HEK293T (cell line): ENCODE data around the gene PFDN1.
A peak's percentile ranks its signal among the peaks of the same experiment; 100 is the strongest.

Experiments
- CTCF ChIA-PET: fragments of 350-600 bp; formaldehyde crosslinking; extraction: SDS; loops from one replicate; lab custom pipeline; 2021; ENCODE audit warnings: antibody characterized with exemption, inconsistent platforms; lab: Yijun Ruan, JAX
- POLR2A ChIA-PET: fragments of 350-600 bp; formaldehyde crosslinking; extraction: SDS; loops from one replicate; lab custom pipeline; 2020; ENCODE audit warnings: antibody characterized with exemption, inconsistent platforms; lab: Yijun Ruan, JAX
- DNase-seq: peaks from one replicate; pipeline ENCODE4 v3.0.0; 2012; ENCODE audit warnings: mixed read lengths; ENCODE audit errors: extremely low spot score
- ARNT ChIP-seq: fragments of 450-650 bp; IDR thresholded peaks from 2 replicates; pipeline ENCODE4 v1.6.1; 2017; ENCODE audit warnings: mild to moderate bottlenecking
- BHLHE40 ChIP-seq: fragments of 450-650 bp; IDR thresholded peaks from 2 replicates; pipeline ENCODE4 v1.6.1; 2016; ENCODE audit warnings: mild to moderate bottlenecking, moderate library complexity, borderline replicate concordance
- CTBP1 ChIP-seq: fragments of 450-650 bp; IDR thresholded peaks from 2 replicates; pipeline ENCODE4 v1.6.1; 2016; ENCODE audit warnings: borderline replicate concordance
- ELF4 ChIP-seq: fragments of 450-650 bp; IDR thresholded peaks from 2 replicates; pipeline ENCODE4 v1.6.1; 2017; ENCODE audit warnings: antibody characterized with exemption
- FOXA1 ChIP-seq: fragments of 450-650 bp; IDR thresholded peaks from 2 replicates; pipeline ENCODE4 v1.6.1; 2016; ENCODE audit warnings: mild to moderate bottlenecking
- FOXK2 ChIP-seq: fragments of 450-650 bp; IDR thresholded peaks from 2 replicates; pipeline ENCODE4 v1.6.1; 2016; ENCODE audit warnings: mild to moderate bottlenecking
- FOXM1 ChIP-seq: fragments of 450-650 bp; IDR thresholded peaks from 2 replicates; pipeline ENCODE4 v1.6.1; 2017; ENCODE audit warnings: mild to moderate bottlenecking, borderline replicate concordance
- HDGF ChIP-seq: fragments of 450-650 bp; IDR thresholded peaks from 2 replicates; pipeline ENCODE4 v1.6.1; 2017; ENCODE audit warnings: antibody characterized with exemption, borderline replicate concordance
- L3MBTL2 ChIP-seq: fragments of 450-650 bp; conservative IDR thresholded peaks from 2 replicates; pipeline ENCODE4 v1.6.1; 2016; ENCODE audit warnings: mild to moderate bottlenecking
- LEF1 ChIP-seq: fragments of 450-650 bp; IDR thresholded peaks from 2 replicates; pipeline ENCODE4 v1.6.1; 2017; ENCODE audit warnings: mild to moderate bottlenecking, borderline replicate concordance
- NFRKB ChIP-seq: fragments of 450-650 bp; IDR thresholded peaks from 2 replicates; pipeline ENCODE4 v1.6.1; 2016; ENCODE audit warnings: mild to moderate bottlenecking, moderate library complexity
- PKNOX1 ChIP-seq: fragments of 450-650 bp; IDR thresholded peaks from 2 replicates; pipeline ENCODE4 v1.6.1; 2016
- SP1 ChIP-seq: fragments of 450-650 bp; IDR thresholded peaks from 2 replicates; pipeline ENCODE4 v1.6.1; 2017
- SUZ12 ChIP-seq: fragments of 450-650 bp; IDR thresholded peaks from 2 replicates; pipeline ENCODE4 v1.6.1; 2016; ENCODE audit warnings: mild to moderate bottlenecking
- TARDBP ChIP-seq: fragments of 450-650 bp; IDR thresholded peaks from 2 replicates; pipeline ENCODE4 v1.6.1; 2016
- ZNF384 ChIP-seq: fragments of 450-650 bp; IDR thresholded peaks from 2 replicates; pipeline ENCODE4 v1.6.1; 2016

The PFDN1 gene

GRCh38 chr5:140242099-140242498 lies 60.8 kb downstream of the PFDN1 start:
- ChIA-PET POLR2A (interaction anchor here (2.1 to 8.4 kb wide), 3 partner anchors 61 to 110 kb away, joined by 5 to 117 read pairs (median 9); partner anchors contain the start of genes HBEGF and PFDN1), CTCF (interaction anchor here (0.7 to 10.4 kb wide), 12 partner anchors 10 to 117 kb away, joined by 3 to 174 read pairs (median 4); partner anchors contain the start of gene HBEGF)
- no peak for DNase-seq
- no peak for TF ChIP-seq FOXK2
- no peak for TF ChIP-seq BHLHE40
- TF ChIP-seq ELF4, result no peak
- TF ChIP-seq NFRKB, result no peak
- no peak for TF ChIP-seq HDGF
- TF ChIP-seq CTBP1, result no peak
- TF ChIP-seq ARNT, result no peak
- TF ChIP-seq PKNOX1, result no peak
- TF ChIP-seq FOXM1, result no peak
- no peak for TF ChIP-seq ZNF384
- no peak for TF ChIP-seq L3MBTL2
- no peak for TF ChIP-seq FOXA1

GRCh38 chr5:140240987-140241706 lies 61.8 kb downstream of the PFDN1 start:
- ChIA-PET CTCF (interaction anchor here (0.9 to 10.4 kb wide), 11 partner anchors 11 to 132 kb away, joined by 3 to 174 read pairs (median 6); partner anchors contain the start of gene HBEGF), POLR2A (interaction anchor here (1.4 to 8.4 kb wide), 4 partner anchors 62 to 114 kb away, joined by 3 to 117 read pairs (median 7); partner anchors contain the start of genes HBEGF and PFDN1)
- TF ChIP-seq ZNF384 (no peak), PKNOX1 (peak; percentile 95), ELF4 (no peak)
- peak; percentile 72 for DNase-seq

- POLR2A ChIA-PET, result interaction anchor here (1.4 to 8.4 kb wide), 3 partner anchors 63 to 115 kb away, joined by 3 to 117 read pairs (median 9); partner anchors contain the start of genes HBEGF and PFDN1
- peak; percentile 80 for DNase-seq
Observed at GRCh38 chr5:140239939-140240700, 62.8 kb downstream of the PFDN1 start.

GRCh38 chr5:140239461-140239860 lies 63.4 kb downstream of the PFDN1 start:
- TF ChIP-seq ELF4, result no peak
- no peak for TF ChIP-seq PKNOX1
- TF ChIP-seq TARDBP, result no peak
- no peak for TF ChIP-seq ARNT
- no peak for TF ChIP-seq NFRKB
- TF ChIP-seq CTBP1, result no peak
- no peak for TF ChIP-seq FOXM1
- TF ChIP-seq HDGF, result no peak
- no peak for TF ChIP-seq L3MBTL2
- TF ChIP-seq BHLHE40, result no peak
- CTCF ChIA-PET, result interaction anchor here (0.8 to 10.4 kb wide), 21 partner anchors 9 to 134 kb away, joined by 3 to 174 read pairs (median 6); partner anchors contain the start of gene HBEGF
- POLR2A ChIA-PET, result interaction anchor here (3.1 to 8.4 kb wide), 2 partner anchors 64 to 106 kb away, joined by 9 to 117 read pairs; partner anchors contain the start of genes HBEGF and PFDN1

More at GRCh38 chr5:140239939-140240700, 62.8 kb downstream of the PFDN1 start:
- TF ChIP-seq LEF1, result no peak
- TF ChIP-seq PKNOX1, result no peak
- TF ChIP-seq L3MBTL2, result no peak
- no peak for TF ChIP-seq CTBP1
- no peak for TF ChIP-seq SUZ12
- TF ChIP-seq NFRKB, result no peak
- no peak for TF ChIP-seq FOXK2
- no peak for TF ChIP-seq TARDBP
- TF ChIP-seq FOXM1, result no peak
- no peak for TF ChIP-seq ELF4
- TF ChIP-seq FOXA1, result no peak
- no peak for TF ChIP-seq SP1
- TF ChIP-seq ARNT, result no peak
- no peak for TF ChIP-seq ZNF384
- TF ChIP-seq HDGF, result no peak
- TF ChIP-seq BHLHE40, result no peak
- CTCF ChIA-PET, result interaction anchor here (0.6 to 10.4 kb wide), 25 partner anchors 9 to 133 kb away, joined by 3 to 174 read pairs (median 6); partner anchors contain the start of gene HBEGF

GRCh38 chr5:140238756-140239155 lies 64.1 kb downstream of the PFDN1 start:
- no peak for TF ChIP-seq FOXK2
- TF ChIP-seq PKNOX1, result no peak
- TF ChIP-seq FOXM1, result no peak
- TF ChIP-seq L3MBTL2, result no peak
- TF ChIP-seq CTBP1, result no peak
- no peak for TF ChIP-seq TARDBP
- no peak for TF ChIP-seq BHLHE40
- TF ChIP-seq SP1, result no peak
- TF ChIP-seq NFRKB, result no peak
- no peak for TF ChIP-seq SUZ12
- ChIA-PET CTCF (interaction anchor here (1.4 to 10.4 kb wide), 6 partner anchors 18 to 120 kb away, joined by 3 to 174 read pairs (median 45); partner anchors contain the start of gene HBEGF), POLR2A (interaction anchor here (0.9 to 3.1 kb wide), 2 partner anchors 65 to 120 kb away, joined by 3 to 9 read pairs; partner anchors contain the start of gene PFDN1)
- no peak for DNase-seq

More at GRCh38 chr5:140239461-140239860, 63.4 kb downstream of the PFDN1 start:
- no peak for DNase-seq
